GM18498 (cell line): Measurements from ENCODE around the gene EPHA6.
"Not testable (repeated sequence)": the region's sequence is repeated elsewhere in the genome, so short reads cannot be mapped to it uniquely, and the experiment has no call there.

Experiments used
- ATAC-seq: cut with Tn5 transposase; IDR thresholded peaks from one replicate; pipeline ENCODE4 v1.9.1; 2021; ENCODE audit warnings: mild to moderate bottlenecking, moderate library complexity; ENCODE audit not compliant: unreplicated experiment

Gene EPHA6

DNA sequence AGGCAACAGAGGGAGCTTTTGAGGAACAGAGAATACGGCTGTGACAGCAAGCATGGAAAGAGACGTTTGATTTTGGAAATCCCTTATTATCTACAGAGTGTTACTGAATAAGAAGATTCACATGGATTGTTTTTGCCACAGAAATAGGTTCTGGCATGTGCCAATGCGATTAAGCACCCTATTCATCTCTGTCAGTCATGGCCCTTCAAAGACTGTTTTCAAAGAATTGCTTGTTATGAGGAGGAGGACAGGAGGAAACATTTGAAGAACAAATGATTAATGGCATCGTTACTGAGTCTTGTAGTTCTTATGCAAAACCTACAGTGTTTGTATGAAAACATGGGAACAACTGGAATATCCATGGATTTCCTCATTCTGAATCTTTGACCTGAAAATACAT, 86.2 kb downstream of the EPHA6 start:
- ATAC-seq = no peak

DNA sequence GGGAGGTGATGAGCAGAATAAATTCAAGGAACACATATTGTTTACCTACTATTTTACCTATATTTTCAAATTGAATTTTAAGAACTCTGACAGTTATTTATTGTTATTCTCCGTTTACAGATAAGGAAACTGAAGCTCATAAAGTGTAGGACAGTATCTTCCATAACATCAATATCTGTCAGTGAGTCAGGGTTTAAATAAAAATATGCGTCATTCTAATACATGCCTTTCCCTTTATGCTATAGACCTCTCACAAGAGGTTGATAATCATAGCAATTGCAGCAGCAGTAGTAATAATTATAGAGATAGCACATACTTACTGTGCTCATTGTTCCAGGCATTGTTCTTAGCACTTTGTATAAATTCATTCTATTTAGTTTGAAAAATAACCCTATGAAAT, 101.1 kb downstream of the EPHA6 start:
- ATAC-seq = no peak

DNA sequence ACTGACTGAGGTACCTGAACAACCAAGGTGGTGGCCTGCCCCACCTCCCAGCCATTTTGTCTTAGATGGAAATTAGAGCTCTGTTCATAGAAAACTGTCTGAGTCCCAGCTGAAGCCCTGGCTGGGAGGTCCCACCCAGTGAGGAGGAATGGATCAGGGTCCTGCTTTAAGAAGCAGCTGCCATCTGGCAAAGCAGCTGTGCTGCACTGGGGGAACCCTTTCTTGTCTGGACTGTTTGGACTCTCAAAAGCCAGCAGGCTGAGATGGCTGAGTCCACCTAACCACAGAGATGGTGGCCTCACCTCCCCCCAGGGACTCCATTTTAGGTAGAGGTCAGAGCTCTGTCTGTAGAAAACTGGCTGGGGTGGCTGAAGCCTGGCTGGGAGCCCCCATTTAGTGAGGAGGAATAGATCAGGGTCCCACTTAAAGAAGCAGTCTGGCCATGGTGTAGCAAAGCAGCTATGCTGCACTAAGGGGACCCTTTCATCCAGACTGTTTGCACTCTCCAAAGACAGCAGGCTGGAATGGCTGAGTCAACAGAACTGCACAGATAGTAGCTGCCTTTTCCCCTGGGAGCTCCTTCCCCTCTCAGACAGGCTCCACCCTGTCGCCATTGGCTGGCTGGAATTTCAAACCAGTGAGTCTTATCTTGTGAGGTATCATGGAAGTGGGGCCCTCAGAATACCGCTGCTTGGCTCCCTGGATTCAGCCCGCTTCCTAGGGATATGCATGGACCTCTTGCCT, 116.9 kb downstream of the EPHA6 start:
- no peak for ATAC-seq

DNA sequence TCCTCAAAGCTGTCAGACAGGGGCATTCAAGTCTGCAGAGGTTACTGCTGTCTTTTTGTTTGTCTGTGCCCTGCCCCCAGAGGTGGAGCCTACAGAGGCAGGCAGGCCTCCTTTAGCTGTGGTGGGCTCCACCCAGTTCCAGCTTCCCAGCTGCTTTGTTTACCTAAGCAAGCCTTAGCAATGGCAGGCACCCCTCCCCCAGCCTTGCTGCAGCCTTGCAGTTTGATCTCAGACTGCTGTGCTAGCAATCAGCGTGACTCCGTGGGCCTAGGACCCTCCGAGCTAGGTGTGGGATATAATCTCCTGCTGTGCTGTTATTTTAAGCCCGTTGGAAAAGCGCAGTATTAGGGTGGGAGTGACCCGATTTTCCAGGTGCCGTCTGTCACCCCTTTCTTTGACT, 127.7 kb downstream of the EPHA6 start:
- ATAC-seq = not testable (repeated sequence)

DNA sequence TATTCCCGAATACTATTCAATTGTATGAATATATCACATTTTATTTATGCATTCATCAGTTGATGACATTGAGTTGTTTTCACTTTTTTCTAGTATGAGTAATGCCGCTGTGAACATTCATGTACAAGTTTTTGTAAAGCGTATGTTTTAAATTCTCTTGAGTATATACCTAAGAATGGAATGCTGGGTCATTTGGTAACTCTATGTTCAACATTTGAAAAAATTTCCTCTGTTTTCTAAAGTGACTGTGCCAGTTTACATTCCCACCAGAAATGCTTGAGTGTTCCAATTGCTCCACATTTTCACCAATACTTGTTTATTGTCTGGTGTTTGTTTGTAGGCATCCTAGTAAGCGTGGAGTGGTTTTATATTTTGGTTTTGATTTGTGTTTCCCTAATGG, 144.5 kb downstream of the EPHA6 start:
- no peak for ATAC-seq

DNA sequence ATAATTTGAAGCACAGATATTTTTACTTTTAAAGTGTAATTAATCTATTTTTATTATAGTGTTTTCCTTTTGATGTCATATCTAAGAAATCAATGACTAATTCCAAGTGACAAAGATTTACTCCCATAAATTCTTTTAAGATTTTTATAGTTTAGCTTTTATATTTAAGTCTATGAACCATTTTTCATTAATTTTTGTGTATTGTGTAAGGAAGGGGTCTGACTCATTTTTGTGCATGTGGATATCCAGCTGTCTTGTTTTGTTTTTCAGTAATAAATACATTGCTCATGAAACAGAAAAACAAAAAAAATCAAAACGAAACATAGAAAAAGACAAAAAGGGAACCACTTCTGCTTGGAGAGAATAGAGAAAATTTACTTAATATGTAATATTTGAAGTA, 145.1 kb downstream of the EPHA6 start:
- ATAC-seq = no peak

DNA sequence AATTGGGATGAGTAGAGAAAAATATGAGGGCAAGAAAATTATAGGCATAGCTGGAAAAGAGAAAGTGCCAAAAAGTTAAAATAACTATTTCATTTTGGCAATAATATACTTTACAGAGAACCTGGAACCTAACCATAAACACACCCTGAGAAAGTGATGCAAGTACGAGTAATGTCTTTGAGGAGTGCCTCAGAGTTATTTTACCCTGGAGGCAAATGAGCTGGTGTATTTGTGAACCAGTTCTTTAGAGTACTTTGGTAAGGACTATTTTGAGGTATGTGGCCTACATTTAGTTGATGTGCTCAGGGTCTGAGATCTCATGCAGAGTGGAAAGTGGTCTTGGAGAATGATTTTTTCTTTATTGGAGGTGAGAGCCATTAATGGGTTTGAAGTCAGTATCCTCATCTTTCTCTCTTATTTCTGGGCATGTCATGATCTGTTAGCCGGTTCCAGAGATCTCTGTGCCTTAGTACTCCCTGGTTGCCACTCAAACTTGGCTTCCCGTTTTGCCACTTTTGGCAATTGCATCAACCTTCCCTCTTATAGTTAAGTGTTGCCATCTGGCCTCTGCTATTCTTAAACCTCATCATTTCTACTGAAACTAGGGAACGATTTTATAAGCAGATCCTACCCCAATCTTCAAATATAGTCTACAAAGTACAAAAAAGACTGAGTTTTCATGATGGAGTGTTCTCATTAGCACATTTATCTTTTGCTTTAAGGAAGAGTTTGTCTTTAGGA, 145.7 kb downstream of the EPHA6 start:
- no peak for ATAC-seq

DNA sequence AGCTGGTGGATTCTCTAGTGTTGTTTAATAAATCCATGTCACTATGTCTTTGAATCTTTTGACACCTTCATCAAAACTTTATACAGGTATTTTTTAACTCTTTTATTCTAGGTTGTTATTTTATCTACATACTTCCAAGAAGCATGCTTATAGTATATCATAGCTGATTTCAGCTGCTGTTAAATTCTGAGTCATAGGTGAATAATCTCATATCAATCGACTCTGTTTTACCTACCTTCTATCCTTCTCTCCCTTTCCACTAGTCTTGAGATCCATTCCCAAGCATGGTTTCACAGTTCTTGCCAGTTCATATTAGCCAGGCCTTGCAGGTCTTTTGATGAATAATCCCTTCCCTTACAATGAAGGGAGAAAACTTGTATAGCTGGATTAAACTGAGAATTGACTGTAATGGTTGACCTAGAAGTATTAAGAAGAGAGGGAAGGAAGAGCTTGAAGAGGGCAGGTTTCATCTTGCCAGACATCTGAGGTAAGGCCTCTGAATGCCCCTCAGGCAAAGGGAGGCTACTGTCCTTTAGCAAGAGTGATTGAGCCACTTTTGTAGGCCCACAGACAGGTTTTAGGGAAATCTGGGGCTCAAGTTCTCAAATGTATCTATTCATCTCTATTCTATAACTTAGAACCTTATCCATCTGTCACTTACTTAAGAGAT, 146.4 kb downstream of the EPHA6 start:
- ATAC-seq = no peak

DNA sequence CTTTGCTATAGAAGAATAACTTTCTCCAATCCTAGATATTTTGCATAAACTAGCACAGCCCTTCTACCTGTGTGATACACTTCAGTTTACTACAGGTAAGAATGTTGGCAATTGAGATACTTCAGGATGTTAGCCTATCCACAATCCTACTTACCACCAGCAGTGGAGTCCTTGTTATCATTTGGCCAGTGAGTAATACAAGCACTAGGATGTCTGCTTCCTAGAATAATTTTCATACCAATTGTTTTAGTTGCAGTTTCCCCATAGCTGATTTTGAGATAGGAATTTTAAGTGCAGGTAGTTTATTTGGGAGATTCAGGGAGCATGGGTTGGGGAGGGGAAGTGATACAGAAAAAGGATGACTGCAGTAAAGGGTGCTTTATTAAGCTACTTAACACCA, 147.2 kb downstream of the EPHA6 start:
- no peak for ATAC-seq

DNA sequence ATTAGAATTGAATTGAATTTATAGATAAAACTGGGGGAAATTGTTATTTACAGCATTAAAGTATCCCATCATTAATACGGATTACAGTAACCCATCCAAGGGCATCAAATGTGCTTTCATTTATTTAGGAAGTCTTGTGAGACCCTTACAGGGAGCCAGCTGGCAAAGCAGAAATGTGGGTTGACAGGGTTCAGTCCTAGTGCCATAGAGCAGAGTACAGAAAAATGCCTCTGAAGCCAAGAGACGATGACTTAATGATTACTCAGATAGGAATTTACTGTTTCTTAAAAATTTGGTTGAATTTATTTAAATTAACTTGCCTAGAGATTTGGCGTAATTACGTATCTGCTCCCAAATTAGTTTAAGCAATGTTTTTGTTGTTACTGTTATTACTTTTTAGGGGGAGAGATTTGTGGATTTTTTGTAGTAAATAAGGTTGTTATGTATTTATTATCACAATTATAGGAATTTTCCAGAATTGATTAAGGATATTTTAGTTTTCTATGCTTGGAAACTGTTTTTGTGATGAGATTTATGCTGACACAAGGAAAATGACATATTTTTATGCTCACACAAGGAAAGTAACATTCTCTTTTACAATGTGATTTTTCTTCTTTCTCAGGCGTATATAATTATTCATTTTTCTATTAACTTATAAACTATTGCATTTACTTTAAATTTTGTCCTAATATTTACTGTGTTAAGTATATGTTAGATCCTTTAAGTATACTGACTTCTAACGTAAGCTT, 152.0 kb downstream of the EPHA6 start:
- ATAC-seq = no peak

DNA sequence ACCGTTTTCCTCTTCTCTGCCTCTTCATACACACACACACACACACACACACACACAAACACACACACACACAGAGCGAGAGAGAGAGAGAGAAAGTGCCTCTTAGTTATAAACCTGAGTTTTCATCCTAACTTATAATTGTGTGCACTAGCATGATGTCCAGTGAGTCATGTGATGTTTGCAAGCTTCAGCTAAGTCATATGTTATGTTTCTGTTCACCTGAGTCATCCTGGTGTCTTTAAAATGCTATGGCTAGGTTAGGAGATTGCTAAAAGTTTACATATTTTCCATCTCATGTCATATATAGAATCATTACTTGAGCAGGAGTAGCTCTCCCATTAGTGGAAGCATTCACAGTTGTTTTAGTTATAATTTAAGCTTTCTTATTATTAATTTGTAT, 155.8 kb downstream of the EPHA6 start:
- ATAC-seq = no peak

DNA sequence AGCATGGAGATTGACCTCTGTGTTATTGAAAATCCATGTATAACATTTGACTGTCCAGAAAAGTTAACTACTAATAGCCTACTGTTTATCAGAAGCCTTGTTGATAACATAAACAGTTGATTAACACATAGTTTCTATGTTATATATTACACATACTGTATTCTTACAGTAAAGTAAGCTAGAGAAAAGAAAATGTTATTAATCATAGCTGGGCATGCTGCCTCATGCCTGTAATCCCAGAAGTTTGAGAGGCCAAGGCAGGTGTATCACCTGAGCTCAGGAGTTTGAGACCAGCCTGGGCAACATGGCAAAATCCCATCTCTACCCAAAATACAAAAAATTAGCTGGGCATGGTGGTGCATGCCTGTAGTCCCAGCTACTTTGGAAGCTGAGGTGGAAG, 163.3 kb downstream of the EPHA6 start:
- no peak for ATAC-seq

DNA sequence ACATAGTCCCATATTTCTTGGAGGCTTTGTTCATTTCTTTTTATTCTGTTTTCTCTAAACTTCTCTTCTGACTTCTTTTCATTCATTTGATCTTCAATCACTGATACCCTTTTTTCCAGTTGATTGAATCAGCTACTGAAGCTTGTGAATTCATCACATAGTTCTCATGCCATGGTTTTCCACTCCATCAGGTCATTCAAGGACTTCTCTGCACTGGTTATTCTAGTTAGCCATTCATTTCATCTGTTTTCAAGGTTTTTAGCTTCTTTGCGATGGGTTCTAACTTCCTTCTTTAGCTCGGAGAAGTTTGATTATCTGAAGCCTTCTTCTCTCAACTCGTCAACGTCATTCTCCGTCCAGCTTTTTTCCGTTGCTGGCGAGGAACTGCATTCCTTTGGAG, 169.3 kb downstream of the EPHA6 start:
- not testable (repeated sequence) for ATAC-seq

DNA sequence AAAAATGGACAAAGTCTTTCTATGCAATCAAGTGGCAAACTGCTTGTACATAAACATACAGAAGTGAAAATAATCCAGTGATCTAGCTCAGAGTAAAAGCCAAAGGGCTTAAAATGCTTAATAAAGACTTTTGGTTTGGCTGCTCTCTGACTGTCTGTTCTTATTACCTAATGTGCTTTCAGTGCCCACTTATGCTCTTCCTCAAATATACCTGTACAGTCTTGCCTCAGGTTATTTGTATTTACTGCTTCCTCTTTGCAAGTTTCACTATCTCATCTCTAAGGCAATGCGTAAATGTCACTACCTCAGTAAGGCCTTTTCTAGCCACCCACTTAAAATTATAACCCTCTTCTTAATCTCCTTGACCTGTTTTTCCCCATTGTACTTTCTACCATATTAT, 171.8 kb downstream of the EPHA6 start:
- ATAC-seq = no peak

DNA sequence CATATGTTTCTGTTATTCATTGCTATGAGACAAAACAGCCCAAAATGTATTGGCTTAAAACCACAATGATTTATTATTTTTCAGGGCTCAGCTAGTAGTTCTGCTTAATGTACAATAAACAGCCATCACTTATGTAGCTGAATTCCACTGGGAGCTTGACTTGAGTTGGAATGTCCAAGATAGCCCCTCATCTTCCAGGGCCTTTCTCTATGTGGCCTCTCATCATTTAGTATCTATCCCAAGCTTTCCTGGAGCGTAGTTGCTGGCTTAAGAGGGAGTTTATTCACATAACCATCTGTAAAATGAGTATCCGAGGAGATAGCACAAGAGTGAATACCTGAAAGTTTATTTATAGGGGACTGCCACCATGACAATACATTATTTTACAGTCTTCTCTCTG, 176.8 kb downstream of the EPHA6 start:
- ATAC-seq = no peak

DNA sequence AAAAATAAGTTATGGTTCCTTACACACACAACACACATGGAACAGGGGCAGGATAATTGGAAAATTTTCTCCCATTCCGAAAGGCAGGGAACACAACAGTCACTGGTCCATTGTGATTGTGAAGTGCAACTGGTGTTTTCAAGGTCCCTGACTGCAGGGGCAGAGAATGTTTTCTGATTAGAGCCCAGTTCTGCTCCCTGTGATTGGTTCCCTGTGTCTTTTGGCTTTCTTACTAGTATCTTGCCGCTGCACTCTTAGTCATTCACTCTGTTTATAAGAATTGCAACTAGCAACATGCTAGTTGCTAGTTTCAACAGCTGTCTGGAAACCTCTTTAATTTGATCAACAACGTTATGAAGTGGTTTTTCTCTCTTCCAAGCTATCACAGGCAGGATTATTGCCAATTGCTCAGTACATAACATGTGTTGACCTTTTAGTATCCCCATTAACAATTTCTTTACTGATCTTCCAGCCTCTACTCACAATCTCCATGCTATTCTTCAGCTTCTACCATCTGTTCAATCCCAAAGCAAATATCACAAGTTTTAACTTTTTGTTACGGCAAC, 177.5 kb downstream of the EPHA6 start:
- ATAC-seq = no peak

DNA sequence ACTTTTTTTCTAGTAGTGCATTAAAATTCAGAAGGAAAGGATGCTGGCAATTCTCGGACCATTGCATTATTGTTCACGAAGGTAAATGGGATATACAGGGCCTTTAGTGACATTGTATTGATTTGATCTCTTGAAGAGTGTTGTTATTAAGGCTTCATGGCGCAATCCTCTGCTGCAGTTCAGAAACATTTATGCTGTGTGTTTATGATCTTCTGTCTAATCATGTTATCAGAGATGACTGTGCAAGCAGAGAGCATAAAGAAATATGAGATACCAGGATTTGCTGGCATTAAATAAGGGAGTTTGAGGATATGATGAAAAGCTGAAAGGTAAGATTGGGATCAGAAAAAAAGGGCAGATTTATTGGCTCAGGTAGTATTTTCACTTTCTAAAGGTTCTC, 180.6 kb downstream of the EPHA6 start:
- no peak for ATAC-seq

DNA sequence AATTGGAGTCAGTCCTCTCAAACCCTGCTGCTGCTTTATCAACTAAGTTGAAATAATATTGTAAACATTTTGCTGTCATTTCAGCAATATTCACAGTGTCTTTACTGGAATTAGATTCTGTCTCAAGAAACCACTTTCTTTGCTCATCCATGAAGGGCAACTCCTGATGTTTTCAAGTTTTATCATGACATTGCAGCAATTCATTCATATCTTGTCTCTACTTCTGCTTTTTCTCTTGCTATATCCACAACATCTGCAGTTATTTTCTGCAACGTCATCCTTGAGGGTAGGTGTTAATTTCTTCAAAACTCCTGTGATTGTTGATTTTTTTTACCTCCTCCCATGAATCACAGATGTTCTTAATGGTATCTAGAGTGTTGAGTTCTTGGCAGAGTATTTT, 181.6 kb downstream of the EPHA6 start:
- no peak for ATAC-seq

DNA sequence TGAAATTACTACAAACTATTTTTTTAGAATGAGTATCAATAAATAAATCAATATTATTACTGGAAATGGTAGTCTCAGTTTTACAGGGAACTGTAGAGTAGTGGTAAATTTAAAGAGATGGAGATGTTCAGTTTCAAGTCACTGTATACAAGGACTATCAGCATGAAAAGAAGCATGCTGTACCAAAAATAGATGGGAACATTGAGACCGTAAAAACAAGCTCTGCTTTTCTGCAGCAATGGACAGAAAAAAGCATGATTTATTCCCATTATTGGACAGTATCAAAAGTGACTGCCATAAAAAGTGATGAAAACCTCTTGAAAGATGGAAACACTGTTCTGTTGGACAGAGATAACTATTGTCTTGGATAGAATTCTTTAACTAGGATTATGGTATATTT, 187.2 kb downstream of the EPHA6 start:
- no peak for ATAC-seq

DNA sequence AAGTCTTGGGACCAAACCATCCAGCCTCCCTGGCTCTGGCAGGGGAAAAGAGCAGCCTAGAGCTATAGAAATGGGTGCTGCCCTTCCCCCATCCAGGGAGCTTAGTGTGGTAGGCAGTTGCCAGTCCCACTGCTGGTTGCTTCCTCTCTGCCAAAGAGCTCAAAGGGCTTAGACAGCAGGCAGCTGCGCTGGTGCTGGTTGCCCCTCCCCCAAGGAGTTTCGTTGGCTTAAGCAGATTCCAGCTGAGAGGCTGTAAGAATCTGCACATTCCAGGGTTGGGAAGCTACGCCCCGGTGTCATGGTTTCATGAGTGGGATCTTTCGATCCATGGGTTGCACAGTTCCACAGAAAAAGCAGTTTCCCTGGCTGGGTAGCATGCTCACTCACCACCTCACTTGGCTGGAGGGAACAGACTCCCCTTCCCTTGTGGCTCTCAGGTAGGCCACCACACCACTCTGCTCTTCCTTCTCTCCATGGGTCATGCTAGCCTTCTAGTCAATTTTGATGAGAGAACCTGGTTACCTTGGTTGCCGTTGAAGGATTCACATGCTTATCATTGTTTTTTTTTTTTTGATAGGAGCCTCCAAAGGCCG, 195.1 kb downstream of the EPHA6 start:
- ATAC-seq = no peak
